ENCODE data around the gene WNT5A. TPM values are rescaled to one million over a fixed set of nuclear protein-coding genes. Genes with fewer than 3 reads are reported as not detected.

Gene WNT5A
- total and polyA plus RNA-seq, 10 donors, result 1.1 to 26.7 (median 11.3) TPM

DNA sequence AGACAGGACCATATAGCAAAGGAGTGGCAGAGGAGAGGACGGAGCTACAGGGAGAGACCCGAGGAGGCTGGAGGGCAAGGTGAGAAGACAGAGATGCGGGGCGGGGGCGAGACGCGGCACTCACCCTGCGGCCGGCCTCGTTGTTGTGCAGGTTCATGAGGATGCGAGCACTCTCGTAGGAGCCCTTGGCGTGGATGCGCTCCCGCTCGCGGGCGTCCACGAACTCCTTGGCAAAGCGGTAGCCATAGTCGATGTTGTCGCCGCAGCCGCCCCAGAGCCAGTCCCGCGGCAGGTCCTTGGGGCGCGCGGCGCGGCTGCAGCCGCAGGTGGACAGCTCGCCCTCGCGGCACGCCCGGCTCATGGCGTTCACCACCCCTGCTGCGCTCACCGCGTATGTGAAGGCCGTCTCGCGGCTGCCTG is 12.9 kb downstream of the WNT5A start:
- TF ChIP-seq POLR2AphosphoS5 (IDR thresholded peaks at IDR 0.05) (no peak), POLR2A (IDR thresholded peaks at IDR 0.05) (no peak)
- TF ChIP-seq, protein P1, sequence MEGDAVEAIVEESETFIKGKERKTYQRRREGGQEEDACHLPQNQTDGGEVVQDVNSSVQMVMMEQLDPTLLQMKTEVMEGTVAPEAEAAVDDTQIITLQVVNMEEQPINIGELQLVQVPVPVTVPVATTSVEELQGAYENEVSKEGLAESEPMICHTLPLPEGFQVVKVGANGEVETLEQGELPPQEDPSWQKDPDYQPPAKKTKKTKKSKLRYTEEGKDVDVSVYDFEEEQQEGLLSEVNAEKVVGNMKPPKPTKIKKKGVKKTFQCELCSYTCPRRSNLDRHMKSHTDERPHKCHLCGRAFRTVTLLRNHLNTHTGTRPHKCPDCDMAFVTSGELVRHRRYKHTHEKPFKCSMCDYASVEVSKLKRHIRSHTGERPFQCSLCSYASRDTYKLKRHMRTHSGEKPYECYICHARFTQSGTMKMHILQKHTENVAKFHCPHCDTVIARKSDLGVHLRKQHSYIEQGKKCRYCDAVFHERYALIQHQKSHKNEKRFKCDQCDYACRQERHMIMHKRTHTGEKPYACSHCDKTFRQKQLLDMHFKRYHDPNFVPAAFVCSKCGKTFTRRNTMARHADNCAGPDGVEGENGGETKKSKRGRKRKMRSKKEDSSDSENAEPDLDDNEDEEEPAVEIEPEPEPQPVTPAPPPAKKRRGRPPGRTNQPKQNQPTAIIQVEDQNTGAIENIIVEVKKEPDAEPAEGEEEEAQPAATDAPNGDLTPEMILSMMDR (IDR thresholded peaks at IDR 0.05 in 8 of 11, conservative IDR thresholded peaks at IDR 0.05 in 3 of 11), result no peak
- H3K36me3 ChIP-seq, result peaks cover 0 to 10% (median 0%) of the 10 kb centered on the region in 6 donors
- no peaks in the 10 kb centered on the region for H3K9me3 ChIP-seq
- H3K4me3 ChIP-seq, result no peak overlapping the region
- H3K4me1 ChIP-seq, result no peaks in the 10 kb centered on the region
- DNase-seq, result no peak
- H3K27ac ChIP-seq, result no peak overlapping the region
- H3K27me3 ChIP-seq (replicated peaks in 1 of 7), result peaks cover 0 to 37% (median 0%) of the 10 kb centered on the region in 7 donors
- intact Hi-C loops (cut with DNase I; ENCODE audit: low total_unique reads), result no loop called here
- WGBS, 5 donors, result 78 to 83% (median 80%) methylated on average over 24 to 44 of the region's 44 CpGs

GRCh38 chr3:55473788-55474187 is 13.3 kb downstream of the WNT5A start:
- TF ChIP-seq POLR2AphosphoS5 (IDR thresholded peaks at IDR 0.05) (no peak), POLR2A (IDR thresholded peaks at IDR 0.05) (no peak)
- TF ChIP-seq, protein P1 (IDR thresholded peaks at IDR 0.05 in 8 of 11, conservative IDR thresholded peaks at IDR 0.05 in 3 of 11), result no peak
- WGBS, 5 donors, result 76 to 86% (median 81%) methylated on average over 6 of the region's 6 CpGs
- Histone ChIP-seq H3K4me1 (no peaks in the 10 kb centered on the region), H3K36me3 (peaks cover 0 to 10% (median 0%) of the 10 kb centered on the region in 6 donors), H3K9me3 (no peaks in the 10 kb centered on the region), H3K4me3 (no peak overlapping the region), H3K27me3 (replicated peaks in 1 of 7) (peaks cover 0 to 32% (median 0%) of the 10 kb centered on the region in 7 donors), H3K27ac (no peak overlapping the region)
- intact Hi-C loops (cut with DNase I; ENCODE audit: low total_unique reads), result no loop called here
- DNase-seq, result no peak

DNA sequence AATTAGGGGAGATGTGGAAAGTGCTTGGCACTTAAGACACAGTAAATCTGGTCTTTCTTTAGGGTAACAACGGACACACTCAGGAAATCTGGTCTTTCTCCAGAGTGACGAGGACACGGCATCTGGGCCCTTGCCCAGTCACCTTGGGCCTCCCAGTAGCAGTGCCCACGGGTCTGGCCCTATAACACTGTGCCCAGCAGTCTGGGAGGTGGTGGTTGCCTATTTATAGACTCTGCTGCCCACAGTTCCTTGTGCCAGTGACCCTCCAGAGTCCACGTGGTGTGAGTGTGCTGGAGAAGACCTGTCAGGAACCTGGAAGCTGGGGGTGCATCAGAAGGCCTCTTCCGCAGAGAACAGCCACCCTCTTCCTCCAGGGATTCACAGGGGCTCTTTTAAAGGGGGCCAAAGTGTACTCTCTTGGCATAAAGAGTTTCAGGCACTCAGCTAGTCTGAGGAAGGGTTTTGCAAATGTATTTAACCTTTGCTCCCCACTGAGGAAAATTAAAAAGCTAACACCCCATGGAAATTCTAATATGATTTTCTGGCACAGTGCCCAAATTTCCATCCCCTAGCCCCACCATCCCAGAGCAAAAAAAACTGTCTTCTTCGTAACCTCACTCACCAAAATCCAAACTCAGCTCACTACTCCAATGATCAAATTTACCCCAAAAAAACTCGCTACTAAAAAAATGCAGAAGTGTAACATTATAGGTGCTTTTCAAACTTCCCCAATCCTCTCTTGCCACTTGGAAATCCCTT is 15.4 kb downstream of the WNT5A start:
- Histone ChIP-seq H3K9me3 (no peaks in the 10 kb centered on the region), H3K4me3 (no peak overlapping the region), H3K27ac (no peak overlapping the region), H3K36me3 (peaks cover 0 to 10% (median 0%) of the 10 kb centered on the region in 6 donors), H3K4me1 (no peaks in the 10 kb centered on the region), H3K27me3 (replicated peaks in 1 of 7) (peaks cover 0 to 13% (median 0%) of the 10 kb centered on the region in 7 donors)
- whole genome bisulfite sequencing, 5 donors, result 65 to 71% (median 71%) methylated on average over 8 of the region's 8 CpGs
- no peak for TF ChIP-seq POLR2AphosphoS5 (IDR thresholded peaks at IDR 0.05)
- TF ChIP-seq POLR2A (IDR thresholded peaks at IDR 0.05), result no peak
- TF ChIP-seq, protein P1 (IDR thresholded peaks at IDR 0.05 in 8 of 11, conservative IDR thresholded peaks at IDR 0.05 in 3 of 11), result no peak
- no peak for DNase-seq
- intact Hi-C loops (cut with DNase I; ENCODE audit: low total_unique reads), result no loop called here

DNA sequence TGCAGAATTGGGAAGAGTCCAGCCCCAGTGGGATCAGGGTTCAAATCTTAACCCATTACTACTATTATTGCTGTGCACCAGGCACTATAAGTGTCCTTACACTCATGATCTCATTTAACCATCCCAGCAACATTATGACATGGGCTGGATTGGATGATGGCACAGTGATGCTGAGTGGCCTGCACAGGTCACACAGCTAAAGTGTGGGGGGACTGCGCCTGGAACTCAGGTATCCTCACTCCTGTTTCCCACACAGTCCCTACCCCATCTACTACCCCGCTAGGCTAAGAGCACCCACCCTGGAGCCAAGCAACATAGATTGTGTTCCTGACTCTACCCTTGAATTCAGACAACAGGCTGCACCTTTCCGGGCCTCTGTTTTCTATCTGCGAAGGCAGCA is 16.0 kb downstream of the WNT5A start:
- TF ChIP-seq, protein P1 (IDR thresholded peaks at IDR 0.05 in 8 of 11, conservative IDR thresholded peaks at IDR 0.05 in 3 of 11), result no peak
- Histone ChIP-seq H3K9me3 (no peaks in the 10 kb centered on the region), H3K4me1 (no peaks in the 10 kb centered on the region), H3K36me3 (peaks cover 0 to 10% (median 0%) of the 10 kb centered on the region in 6 donors), H3K27ac (no peak overlapping the region), H3K27me3 (replicated peaks in 1 of 7) (peaks cover 0 to 13% (median 0%) of the 10 kb centered on the region in 7 donors), H3K4me3 (no peak overlapping the region)
- 89 to 98% (median 96%) methylated on average over 3 to 4 of the region's 4 CpGs for WGBS, 5 donors
- intact Hi-C loops (cut with DNase I; ENCODE audit: low total_unique reads), result no loop called here
- no peak for DNase-seq

All from spleen (tissue), 11 donors.